ENCODE data around the gene FRMD4A. TPM values are rescaled to one million over a fixed set of nuclear protein-coding genes. Genes with fewer than 3 reads are reported as not detected.

Gene FRMD4A
- polyA plus RNA-seq, 1 donor (not counting 4 experiments of a cell fraction or from before 2014, with no cell fraction given) = 12.9 TPM

- dilution Hi-C loops (cut with MboI; ENCODE audit: extremely low pct_ligation_motif_present, low sequenced_read_pairs) = no loop called here
- no peaks in the 10 kb centered on the region for H3K9me3 ChIP-seq (ENCODE audit: control insufficient read depth, low read depth, low read length)
- H4K20me1 ChIP-seq (ENCODE audit: control insufficient read depth, extremely low read depth, insufficient read depth, low read length) = no peaks in the 10 kb centered on the region
- H3K27me3 ChIP-seq (ENCODE audit: control insufficient read depth, extremely low read depth, insufficient read depth, low read length) = no peaks in the 10 kb centered on the region
- H3K4me3 ChIP-seq (ENCODE audit: control insufficient read depth in 2 of 3, extremely low read depth in 1 of 3, insufficient read depth in 2 of 3, low read depth in 1 of 3, low read length in 3 of 3) = no peak overlapping the region
- H3K36me3 ChIP-seq (ENCODE audit: control insufficient read depth in 2 of 2, extremely low read depth in 1 of 2, insufficient read depth in 2 of 2, low read length in 2 of 2) = no peaks in the 10 kb centered on the region
- no peaks in the 10 kb centered on the region for H3K79me2 ChIP-seq (ENCODE audit: control insufficient read depth, insufficient read depth, low read length)
- DNase-seq (ENCODE audit: low read depth, low spot score) = no peak
- no peak for FAIRE-seq
- H3K27ac ChIP-seq (ENCODE audit: control insufficient read depth, insufficient read depth, low read length) = no peak overlapping the region
- no peak overlapping the region for H3K4me2 ChIP-seq (ENCODE audit: control insufficient read depth, extremely low read depth, insufficient read depth, low read depth, low read length)
- H3K4me1 ChIP-seq (ENCODE audit: control insufficient read depth, extremely low read depth, insufficient read depth, low read length) = no peaks in the 10 kb centered on the region
- H2AFZ ChIP-seq (ENCODE audit: control insufficient read depth, low read length) = no peak overlapping the region
- no peak overlapping the region for H3K9ac ChIP-seq (ENCODE audit: control insufficient read depth, extremely low read depth, insufficient read depth, low read length)
- no peaks in the 10 kb centered on the region for H3K9me1 ChIP-seq (ENCODE audit: control insufficient read depth, extremely low read depth, insufficient read depth, low read length)
- TF ChIP-seq EZH2 (IDR thresholded peaks at IDR 0.05; ENCODE audit: low read length) = no peak
- TF ChIP-seq CTCF (optimal IDR thresholded peaks at IDR 0.05 in 1 of 3, IDR thresholded peaks at IDR 0.05 in 1 of 3, conservative IDR thresholded peaks at IDR 0.05 in 1 of 3; ENCODE audit: extremely low read depth in 1 of 3, insufficient read depth in 2 of 3, low read length in 3 of 3) = no peak
These were observed 415.0 kb downstream of the FRMD4A start for GRCh38 chr10:13915710-13916109.

GRCh38 chr10:13913897-13914296 lies 416.8 kb downstream of the FRMD4A start:
- Histone ChIP-seq H3K9me1 (ENCODE audit: control insufficient read depth, extremely low read depth, insufficient read depth, low read length) (no peaks in the 10 kb centered on the region), H3K4me2 (ENCODE audit: control insufficient read depth, extremely low read depth, insufficient read depth, low read depth, low read length) (no peak overlapping the region), H4K20me1 (ENCODE audit: control insufficient read depth, extremely low read depth, insufficient read depth, low read length) (no peaks in the 10 kb centered on the region), H3K9ac (ENCODE audit: control insufficient read depth, extremely low read depth, insufficient read depth, low read length) (no peak overlapping the region), H3K4me1 (ENCODE audit: control insufficient read depth, extremely low read depth, insufficient read depth, low read length) (no peaks in the 10 kb centered on the region), H3K27ac (ENCODE audit: control insufficient read depth, insufficient read depth, low read length) (no peak overlapping the region), H2AFZ (ENCODE audit: control insufficient read depth, low read length) (no peak overlapping the region), H3K9me3 (ENCODE audit: control insufficient read depth, low read depth, low read length) (no peaks in the 10 kb centered on the region), H3K27me3 (ENCODE audit: control insufficient read depth, extremely low read depth, insufficient read depth, low read length) (no peaks in the 10 kb centered on the region), H3K4me3 (ENCODE audit: control insufficient read depth in 2 of 3, extremely low read depth in 1 of 3, insufficient read depth in 2 of 3, low read depth in 1 of 3, low read length in 3 of 3) (no peak overlapping the region), H3K36me3 (ENCODE audit: control insufficient read depth in 2 of 2, extremely low read depth in 1 of 2, insufficient read depth in 2 of 2, low read length in 2 of 2) (no peaks in the 10 kb centered on the region), H3K79me2 (ENCODE audit: control insufficient read depth, insufficient read depth, low read length) (no peaks in the 10 kb centered on the region)
- TF ChIP-seq EZH2 (IDR thresholded peaks at IDR 0.05; ENCODE audit: low read length) (no peak), CTCF (optimal IDR thresholded peaks at IDR 0.05 in 1 of 3, IDR thresholded peaks at IDR 0.05 in 1 of 3, conservative IDR thresholded peaks at IDR 0.05 in 1 of 3; ENCODE audit: extremely low read depth in 1 of 3, insufficient read depth in 2 of 3, low read length in 3 of 3) (no peak)
- FAIRE-seq = no peak
- no peak for DNase-seq (ENCODE audit: low read depth, low spot score)
- dilution Hi-C loops (cut with MboI; ENCODE audit: extremely low pct_ligation_motif_present, low sequenced_read_pairs) = no loop called here
